Cardiac fibroblast (primary cell): Measurements from ENCODE around the gene WNK1.

ENCODE experiments used
- DNase-seq, 2 donors: peaks; one replicate each; pipeline versions ENCODE4 v3.0.0 to v3.0.0-alpha.2; 2010; ENCODE audit warnings: low read depth in 2 of 2
- H3K4me3 ChIP-seq, 2 donors: replicated peaks in 1 of 2; 1 replicate in 1 of 2; 2 replicates in 1 of 2; pipeline ENCODE4 v1.5.1; 2011; ENCODE audit warnings: low read depth in 2 of 2, low read length in 2 of 2, mild to moderate bottlenecking in 2 of 2, moderate library complexity in 1 of 2
- CTCF ChIP-seq: IDR thresholded peaks from one replicate; pipeline ENCODE4 v1.5.1; 2011; ENCODE audit warnings: low read depth, mild to moderate bottlenecking, low read length, inconsistent platforms

Gene WNK1

GRCh38 chr12:862303-862911 is 110.0 kb downstream of the WNK1 start:
- H3K4me3 ChIP-seq = no peak overlapping the region
- DNase-seq = no peak
- TF ChIP-seq CTCF = no peak

- TF ChIP-seq CTCF = no peak
- no peak for DNase-seq
These were observed 110.9 kb downstream of the WNK1 start for GRCh38 chr12:863285-863684.

GRCh38 chr12:865614-866013 is 113.2 kb downstream of the WNK1 start:
- TF ChIP-seq CTCF = no peak
- no peak for DNase-seq
- no peak overlapping the region for H3K4me3 ChIP-seq

More at GRCh38 chr12:863285-863684, 110.9 kb downstream of the WNK1 start:
- no peak overlapping the region for H3K4me3 ChIP-seq

GRCh38 chr12:867905-868304 is 115.5 kb downstream of the WNK1 start:
- no peak overlapping the region for H3K4me3 ChIP-seq
- DNase-seq = no peak
- TF ChIP-seq CTCF = no peak

GRCh38 chr12:868722-869121 is 116.3 kb downstream of the WNK1 start:
- H3K4me3 ChIP-seq = no peak overlapping the region
- TF ChIP-seq CTCF = peak; percentile 2
- DNase-seq = no peak

GRCh38 chr12:870378-870777 is 118.0 kb downstream of the WNK1 start:
- H3K4me3 ChIP-seq = no peak overlapping the region
- TF ChIP-seq CTCF = no peak
- DNase-seq = no peak

GRCh38 chr12:873954-874353 is 121.6 kb downstream of the WNK1 start:
- no peak overlapping the region for H3K4me3 ChIP-seq
- peak in 1 of 2 donors; percentile 15 for DNase-seq
- no peak for TF ChIP-seq CTCF
